Measurements from ENCODE around the gene KRTAP2-1.
"Not testable (repeated sequence)": the region's sequence is repeated elsewhere in the genome, so short reads cannot be mapped to it uniquely, and the experiment has no call there.

The KRTAP2-1 gene

DNA sequence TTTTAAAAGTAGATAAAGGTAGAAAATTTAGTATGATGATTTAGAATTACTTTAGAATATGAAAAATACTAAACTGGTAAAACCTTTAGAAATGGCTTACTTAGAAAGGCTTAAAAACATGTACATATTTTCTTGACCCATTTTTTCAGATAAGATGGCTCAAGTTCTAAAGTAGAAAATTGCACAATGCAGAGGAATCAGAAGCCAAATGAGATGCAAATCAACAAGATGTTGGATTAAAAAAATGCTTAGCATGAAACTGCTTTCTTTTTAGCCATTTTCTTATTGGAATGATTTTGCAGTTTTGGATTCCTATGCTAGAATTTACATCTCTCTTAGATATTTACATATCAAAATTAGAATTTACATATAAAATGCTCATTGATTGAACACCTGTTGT, 36.7 kb downstream of the KRTAP2-1 start:
- no peak for DNase-seq

GRCh38 chr17:41009936-41010335, 37.2 kb downstream of the KRTAP2-1 start:
- no peak for DNase-seq

DNA sequence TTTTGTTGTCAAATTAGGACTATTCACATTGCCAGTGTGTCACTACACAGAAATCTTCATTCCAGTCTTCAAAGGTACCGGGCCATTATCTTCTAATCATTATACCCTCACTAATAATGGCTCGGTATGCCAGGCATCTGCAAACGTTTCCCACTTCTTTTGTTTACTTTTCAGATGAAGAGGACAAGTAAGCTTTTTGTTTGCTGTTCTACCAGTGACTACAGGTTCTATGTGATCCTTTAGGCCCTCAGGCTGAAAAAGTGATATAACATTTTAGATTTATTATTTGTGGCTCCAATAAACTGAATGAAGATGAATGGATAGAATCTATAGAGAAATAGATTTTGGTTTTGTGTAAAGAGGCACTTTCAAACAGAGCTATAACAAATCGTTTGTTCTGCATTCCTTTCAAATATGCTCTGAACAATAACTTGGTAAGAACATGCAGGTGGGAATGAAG, 37.8 kb downstream of the KRTAP2-1 start:
- no peak for DNase-seq

DNA sequence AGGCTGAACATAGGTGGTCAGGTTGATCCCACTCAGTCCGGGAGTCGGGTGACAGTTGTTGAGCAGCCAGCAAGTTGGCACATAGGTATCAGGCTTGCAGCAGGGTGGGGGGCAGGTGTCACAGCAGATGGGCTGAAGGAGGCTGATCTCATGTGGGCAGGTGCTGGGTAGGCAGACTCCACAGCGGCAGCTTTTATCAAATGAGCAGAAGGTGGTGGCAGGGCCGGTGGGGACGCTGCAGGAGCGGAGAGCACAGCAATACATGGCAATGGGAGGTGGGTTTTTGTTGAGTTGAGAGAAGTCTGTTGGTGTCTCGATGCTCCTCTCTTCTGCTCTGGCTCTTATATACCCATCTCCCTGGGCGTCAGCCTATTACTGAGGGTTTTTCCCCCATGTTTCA, 38.3 kb downstream of the KRTAP2-1 start, which contains the start of gene KRTAP3-1:
Gene KRTAP3-1, minus strand, starts transcription at position 318 of the 400 bp plus-strand sequence. Its CDS starts 54 bp downstream, at position 264.
- DNase-seq = no peak

GRCh38 chr17:41004397-41004796, 42.7 kb downstream of the KRTAP2-1 start:
- DNase-seq = no peak

GRCh38 chr17:41003926-41004325, 43.2 kb downstream of the KRTAP2-1 start:
- DNase-seq = no peak

- DNase-seq = no peak
These were observed 44.3 kb downstream of the KRTAP2-1 start for GRCh38 chr17:41002814-41003213.

DNA sequence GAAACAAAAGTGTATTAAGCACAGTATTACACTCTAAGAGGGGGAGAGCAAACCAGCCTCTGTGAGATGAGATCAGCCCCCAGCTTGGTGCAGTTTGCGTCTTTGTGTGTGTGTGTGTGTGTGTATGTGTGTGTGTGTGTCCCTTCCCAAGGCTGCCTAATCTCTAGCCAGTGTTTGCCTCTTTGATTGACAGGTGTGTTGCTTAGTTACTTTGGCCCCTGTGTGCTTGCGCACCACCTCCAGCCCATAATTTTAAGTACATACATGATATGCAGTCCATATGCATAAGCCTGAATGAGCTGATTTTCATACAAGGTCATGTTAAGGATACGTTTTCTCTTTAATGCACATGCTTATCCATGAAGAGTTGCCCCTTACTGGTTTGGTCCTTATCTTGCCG, 45.3 kb downstream of the KRTAP2-1 start:
- DNase-seq = no peak

- DNase-seq = not testable (repeated sequence)
These were observed 47.6 kb downstream of the KRTAP2-1 start, which contains the start of gene KRTAP3-2 for GRCh38 chr17:40999563-40999962. TSS of gene KRTAP3-2 (minus strand) at chr17:40999906. CDS start at chr17:40999853, 53 bp downstream.

DNA sequence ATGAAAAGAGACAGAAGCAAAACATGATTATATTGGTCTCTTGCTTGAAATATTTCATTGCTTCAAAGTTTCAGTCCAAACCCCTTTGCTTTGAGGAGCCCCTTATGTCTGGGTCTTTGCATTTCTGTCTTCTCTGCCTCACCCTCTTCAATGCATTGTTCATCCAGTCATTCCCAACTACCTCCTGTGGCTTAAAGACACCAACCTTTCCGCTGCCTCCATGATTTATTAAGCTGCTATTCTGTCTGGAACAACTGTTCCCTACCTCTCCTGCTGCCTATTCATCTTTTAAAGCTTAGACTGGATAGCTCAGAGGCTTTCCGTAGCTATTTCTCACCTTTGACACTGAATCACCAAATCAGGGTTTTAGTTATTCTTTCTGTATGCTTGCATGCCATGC, 49.8 kb downstream of the KRTAP2-1 start:
- no peak for DNase-seq

- DNase-seq = no peak
These were observed 50.3 kb downstream of the KRTAP2-1 start for GRCh38 chr17:40996829-40997228.
